IMR-90 (cell line): ENCODE measurements around the gene IBA57. TPM values are rescaled to one million over a fixed set of nuclear protein-coding genes. Genes with fewer than 3 reads are reported as not detected.

Experiments used
- ATAC-seq: fragments of 200-7000 bp; cut with Tn5 transposase; 2 replicates; pipeline ENCODE4 v1.9.1; 2020; ENCODE audit warnings: low read depth, mild to moderate bottlenecking, moderate library complexity
- BruUV-seq: library from RNA; stranded (reverse); fragments of 400-500 nt; replicated peaks from 2 replicates; lab custom pipeline; 2021; lab: Mats Ljungman, UMichigan
- CTCF ChIA-PET: fragments of 300-600 bp; formaldehyde crosslinking; extraction: SDS; loops from one replicate; lab custom pipeline; 2021; ENCODE audit warnings: antibody characterized with exemption; lab: Yijun Ruan, JAX
- POLR2A ChIA-PET: fragments of 300-600 bp; sonication (Branson Sonifier 250); formaldehyde crosslinking; loops from one replicate; lab custom pipeline; 2022; ENCODE audit warnings: antibody characterized with exemption; ENCODE audit not compliant: unreplicated experiment; lab: Charles Lee
- DNase-seq: peaks from one replicate; pipeline ENCODE4 v3.0.0; 2013
- H2AFZ ChIP-seq: replicated peaks from 2 replicates; pipeline ENCODE3; 2013; ENCODE audit warnings: low read length, mild to moderate bottlenecking; ENCODE audit not compliant: poor library complexity
- H2AK5ac ChIP-seq: 2 replicates; pipeline ENCODE4 v1.6.1; 2013; ENCODE audit warnings: low read depth, low read length, inconsistent platforms
- H2AK9ac ChIP-seq: replicated peaks from 2 replicates; pipeline ENCODE3; 2013; ENCODE audit warnings: mild to moderate bottlenecking, low read depth, low read length, moderate library complexity; ENCODE audit not compliant: poor library complexity
- H2BK120ac ChIP-seq: 2 replicates; pipeline ENCODE4 v1.6.1; 2013; ENCODE audit warnings: low read depth, low read length, inconsistent platforms
- H2BK15ac ChIP-seq: 3 replicates; pipeline ENCODE4 v1.6.1; 2013; ENCODE audit warnings: low read depth, low read length, inconsistent platforms
- H2BK20ac ChIP-seq: 2 replicates; pipeline ENCODE4 v1.6.1; 2013; ENCODE audit warnings: low read depth, mild to moderate bottlenecking, inconsistent platforms, low read length, moderate library complexity
- H2BK5ac ChIP-seq: 2 replicates; pipeline ENCODE4 v1.6.1; 2013; ENCODE audit warnings: mild to moderate bottlenecking, low read depth, low read length, inconsistent platforms; ENCODE audit not compliant: poor library complexity, severe bottlenecking
- H3K14ac ChIP-seq: replicated peaks from 2 replicates; pipeline ENCODE4 v1.6.1; 2013; ENCODE audit warnings: low read depth, low read length, inconsistent platforms
- H3K18ac ChIP-seq: 2 replicates; pipeline ENCODE4 v1.6.1; 2013; ENCODE audit warnings: low read depth, low read length, control low read depth
- H3K23ac ChIP-seq: 2 replicates; pipeline ENCODE4 v1.6.1; 2013; ENCODE audit warnings: low read depth, low read length, inconsistent platforms
- H3K27ac ChIP-seq: 2 replicates; pipeline ENCODE4 v1.5.1; 2013; ENCODE audit warnings: mild to moderate bottlenecking, control low read depth, low read length; ENCODE audit not compliant: insufficient read depth
- H3K27me3 ChIP-seq: 2 replicates; pipeline ENCODE4 v1.6.1; 2013; ENCODE audit warnings: low read length; ENCODE audit not compliant: control insufficient read depth, insufficient read depth
- H3K36me3 ChIP-seq: 2 replicates; pipeline ENCODE4 v1.6.1; 2013; ENCODE audit warnings: low read length, mixed read lengths; ENCODE audit not compliant: control insufficient read depth, insufficient read depth
- H3K4ac ChIP-seq: 2 replicates; pipeline ENCODE4 v1.6.1; 2013; ENCODE audit warnings: low read depth, low read length, inconsistent platforms
- H3K4me1 ChIP-seq: 2 replicates; pipeline ENCODE4 v1.6.1; 2013; ENCODE audit warnings: low read length, mixed read lengths; ENCODE audit not compliant: control insufficient read depth, insufficient read depth
- H3K4me2 ChIP-seq: 2 replicates; pipeline ENCODE4 v1.6.1; 2013; ENCODE audit warnings: low read depth, mild to moderate bottlenecking, control low read depth, low read length, moderate library complexity
- H3K4me3 ChIP-seq: 2 replicates; pipeline ENCODE4 v1.5.1; 2013; ENCODE audit warnings: low read depth, mild to moderate bottlenecking, control low read depth, low read length, moderate library complexity; ENCODE audit not compliant: insufficient read depth
- H3K56ac ChIP-seq: 2 replicates; pipeline ENCODE4 v1.6.1; 2013; ENCODE audit warnings: low read length, inconsistent platforms; ENCODE audit not compliant: insufficient read depth; ENCODE audit errors: extremely low read depth
- H3K79me1 ChIP-seq, 2 experiments: 2 replicates each; pipeline ENCODE4 v1.6.1; 2013; ENCODE audit warnings: low read length in 2 of 2, inconsistent platforms in 1 of 2, low read depth in 1 of 2
- H3K9ac ChIP-seq: 2 replicates; pipeline ENCODE4 v1.6.1; 2013; ENCODE audit warnings: low read depth, low read length, control low read depth
- H3K9me1 ChIP-seq: 2 replicates; pipeline ENCODE4 v1.6.1; 2013; ENCODE audit warnings: low read length, inconsistent platforms; ENCODE audit not compliant: insufficient read depth
- H3K9me3 ChIP-seq: 2 replicates; pipeline ENCODE4 v1.6.1; 2013; ENCODE audit warnings: low read length; ENCODE audit not compliant: control insufficient read depth, insufficient read depth
- H4K20me1 ChIP-seq: 2 replicates; pipeline ENCODE4 v1.6.1; 2013; ENCODE audit warnings: low read length, inconsistent platforms; ENCODE audit not compliant: insufficient read depth
- H4K5ac ChIP-seq: 2 replicates; pipeline ENCODE4 v1.6.1; 2013; ENCODE audit warnings: mild to moderate bottlenecking, low read depth, low read length, control low read depth
- H4K8ac ChIP-seq, 2 experiments: 2 replicates each; pipeline ENCODE4 v1.6.1; 2013; ENCODE audit warnings: low read depth in 2 of 2, low read length in 2 of 2, control low read depth in 1 of 2, inconsistent platforms in 1 of 2
- H4K91ac ChIP-seq: 2 replicates; pipeline ENCODE4 v1.6.1; 2013; ENCODE audit warnings: low read depth, low read length, inconsistent platforms; ENCODE audit not compliant: insufficient read depth
- BHLHE40 ChIP-seq: fragments of 150-350 bp; IDR thresholded peaks from 2 replicates; pipeline ENCODE4 v1.6.1; 2016; ENCODE audit warnings: mild to moderate bottlenecking, low read depth, low read length
- CEBPB ChIP-seq: IDR thresholded peaks from 2 replicates; pipeline ENCODE4 v1.6.1; 2012; ENCODE audit warnings: low read depth, low read length, improper control_type of control experiment
- FOS ChIP-seq: fragments of 150-350 bp; IDR thresholded peaks from 2 replicates; pipeline ENCODE4 v1.6.1; 2016; ENCODE audit warnings: low read depth, low read length
- MAFK ChIP-seq: IDR thresholded peaks from 2 replicates; pipeline ENCODE4 v1.6.1; 2012; ENCODE audit warnings: low read depth, low read length, improper control_type of control experiment
- MAZ ChIP-seq: IDR thresholded peaks from 2 replicates; pipeline ENCODE4 v1.6.1; 2012; ENCODE audit warnings: low read depth, mild to moderate bottlenecking, low read length, improper control_type of control experiment, moderate library complexity, borderline replicate concordance
- RAD21 ChIP-seq: IDR thresholded peaks from 2 replicates; pipeline ENCODE4 v1.6.1; 2012; ENCODE audit warnings: low read length, improper control_type of control experiment
- RFX5 ChIP-seq: IDR thresholded peaks from 2 replicates; pipeline ENCODE4 v1.8.0; 2012; ENCODE audit warnings: low read depth, mild to moderate bottlenecking, low read length, moderate library complexity
- SMC3 ChIP-seq: fragments of 150-350 bp; IDR thresholded peaks from 2 replicates; pipeline ENCODE4 v1.6.1; 2016; ENCODE audit warnings: low read depth, mild to moderate bottlenecking, antibody characterized with exemption, low read length, moderate library complexity
- WGBS, 2 experiments: methylation state at CpG; one replicate each; pipeline versions ENCODE4 v1.1.5 to v1.1.7; 2013; ENCODE audit warnings: missing lambda C conversion rate in 2 of 2; ENCODE audit not compliant: insufficient read length in 1 of 2; ENCODE audit errors: extremely low coverage in 2 of 2; 5-methylcytosine and 5-hydroxymethylcytosine counted together
- dilution Hi-C: fragments of 300-500 bp; cut with HindIII; formaldehyde crosslinking; loops from one replicate; pipeline ENCODE4 v1.14.3; 2018; ENCODE audit warnings: low sequenced_read_pairs; ENCODE audit not compliant: unreplicated experiment
- in situ Hi-C: fragments of 300-500 bp; cut with MboI; formaldehyde crosslinking; loops from 3 replicates; pipeline ENCODE4 v1.14.3; 2019; ENCODE audit warnings: low sequenced_read_pairs, inconsistent platforms, mixed read lengths
- intact Hi-C: fragments of 100-400 bp; cut with micrococcal nuclease; formaldehyde crosslinking; loops from 2 replicates; pipeline ENCODE4 v1.10.0; 2022
- polyA plus RNA-seq, 3 experiments: library from polyadenylated mRNA; depleted of rRNA; stranded (reverse); fragments of >200 nt; gene quantifications; 2 replicates each; pipeline ENCODE4 v1.2.3, GENCODE V29; 2012; ENCODE audit warnings: low replicate concordance in 1 of 3
- total RNA-seq: library from RNA; depleted of rRNA; stranded (reverse); fragments of >200 nt; gene quantifications from 2 replicates; pipeline ENCODE4 v1.2.3, GENCODE V29; 2012
- TF ChIP-seq, protein P1 (sequence below): fragments of 150-350 bp; IDR thresholded peaks from 2 replicates; pipeline ENCODE4 v1.6.1; 2017; ENCODE audit warnings: mild to moderate bottlenecking, antibody characterized with exemption, low read length, low read depth

The IBA57 gene
- total and polyA plus RNA-seq, 2 of the 4 experiments (the other 2 are of a cell fraction): 2.0 to 2.6 TPM

DNA sequence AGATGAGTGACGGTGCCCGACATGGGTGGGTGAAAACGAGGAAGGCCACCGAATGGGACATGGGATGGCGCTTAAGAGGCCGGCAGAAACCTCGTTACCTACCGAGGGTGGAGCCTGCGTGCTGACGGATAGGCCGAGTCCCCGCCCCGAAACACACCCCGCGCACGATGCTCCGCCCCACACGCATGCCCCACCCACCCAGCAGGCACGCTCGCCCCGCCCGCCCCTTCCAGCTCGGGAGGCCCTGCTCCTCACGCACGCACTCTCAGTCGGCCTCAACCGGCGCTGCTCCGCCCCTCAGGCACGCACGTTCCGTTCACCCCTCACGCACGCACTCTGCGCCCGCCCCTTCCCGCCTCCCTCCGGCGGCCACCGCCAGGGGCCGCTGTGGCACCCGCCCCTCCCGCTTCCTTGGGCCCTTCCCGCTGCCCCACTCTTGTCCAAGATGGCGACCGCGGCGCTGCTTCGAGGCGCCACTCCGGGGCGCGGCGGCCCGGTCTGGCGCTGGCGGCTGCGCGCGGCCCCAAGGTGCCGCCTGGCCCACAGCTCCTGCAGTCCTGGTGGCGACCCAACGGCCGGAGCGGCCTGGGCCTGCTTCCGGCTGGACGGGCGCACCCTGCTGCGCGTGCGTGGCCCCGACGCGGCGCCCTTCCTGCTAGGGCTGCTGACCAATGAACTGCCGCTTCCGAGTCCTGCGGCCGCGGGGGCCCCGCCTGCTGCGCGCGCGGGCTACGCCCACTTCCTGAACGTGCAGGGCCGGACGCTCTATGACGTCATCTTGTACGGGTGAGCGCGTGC lies at the start of gene IBA57 (continued):
- TF ChIP-seq MAZ (peak; percentile 93), SMC3 (peak; percentile 39), RAD21 (peak; percentile 35), RFX5 (no peak), BHLHE40 (peak; percentile 97), FOS (peak; percentile 55)

DNA sequence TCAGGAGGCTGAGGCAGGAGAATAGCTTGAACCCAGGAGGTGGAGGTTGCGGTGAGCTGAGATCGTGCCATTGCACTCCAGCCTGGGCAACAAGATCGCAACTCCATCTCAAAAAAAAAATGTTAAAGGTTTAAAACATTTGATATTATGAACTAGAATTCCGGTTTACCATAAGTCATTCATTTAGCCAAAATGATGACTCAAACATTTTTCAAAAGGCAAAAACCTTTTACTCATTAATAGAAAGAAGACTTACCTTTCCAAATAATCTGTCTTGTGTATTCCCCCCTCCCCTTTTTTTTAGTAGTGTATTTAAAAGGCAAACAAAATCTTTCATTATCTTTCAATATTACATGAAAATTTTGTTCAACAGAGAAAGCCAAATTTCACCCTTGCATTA lies 48.3 kb upstream of the IBA57 start:
- ATAC-seq (no peak), DNase-seq (no peak)
- H3K9me3 ChIP-seq: no peaks in the 10 kb centered on the region
- H3K4me3 ChIP-seq: no peak overlapping the region
- no peak overlapping the region for H2AK5ac ChIP-seq
- no peaks in the 10 kb centered on the region for H3K79me1 ChIP-seq
- H2AK9ac ChIP-seq: no peak overlapping the region
- H2BK120ac ChIP-seq: no peak overlapping the region
- H3K36me3 ChIP-seq: no peaks in the 10 kb centered on the region
- H3K4ac ChIP-seq: no peak overlapping the region
- dilution Hi-C loops (no loop called here), intact Hi-C loops (no loop called here), in situ Hi-C loops (no loop called here)
- WGBS, 2 experiments: no CpG with 5 or more reads among the region's 4 CpGs
- H4K8ac ChIP-seq: no peak overlapping the region
- H3K56ac ChIP-seq: no peak overlapping the region
- H2AFZ ChIP-seq: no peak overlapping the region
- H3K23ac ChIP-seq: no peak overlapping the region
- H3K14ac ChIP-seq: no peak overlapping the region
- no peak overlapping the region for H4K91ac ChIP-seq
- peaks cover 2% of the 10 kb centered on the region; the same call in 1 of the 2 replicates for H3K4me1 ChIP-seq
- ChIA-PET CTCF (no interaction called here), POLR2A (no interaction called here)
- no peak overlapping the region for H4K5ac ChIP-seq
- H3K9ac ChIP-seq: no peak overlapping the region
- no peak overlapping the region for H3K4me2 ChIP-seq
- no peaks in the 10 kb centered on the region for H3K9me1 ChIP-seq
- no peak overlapping the region for H3K18ac ChIP-seq
- no peak overlapping the region for H3K27ac ChIP-seq
- BruUV-seq: no TSS peak
- H2BK5ac ChIP-seq: no peak overlapping the region
- H3K27me3 ChIP-seq: peaks cover 5% of the 10 kb centered on the region
- H2BK15ac ChIP-seq: no peak overlapping the region
- no peaks in the 10 kb centered on the region for H4K20me1 ChIP-seq
- TF ChIP-seq RFX5: no peak
- TF ChIP-seq FOS: no peak
- TF ChIP-seq MAFK: no peak
- TF ChIP-seq, protein P1, sequence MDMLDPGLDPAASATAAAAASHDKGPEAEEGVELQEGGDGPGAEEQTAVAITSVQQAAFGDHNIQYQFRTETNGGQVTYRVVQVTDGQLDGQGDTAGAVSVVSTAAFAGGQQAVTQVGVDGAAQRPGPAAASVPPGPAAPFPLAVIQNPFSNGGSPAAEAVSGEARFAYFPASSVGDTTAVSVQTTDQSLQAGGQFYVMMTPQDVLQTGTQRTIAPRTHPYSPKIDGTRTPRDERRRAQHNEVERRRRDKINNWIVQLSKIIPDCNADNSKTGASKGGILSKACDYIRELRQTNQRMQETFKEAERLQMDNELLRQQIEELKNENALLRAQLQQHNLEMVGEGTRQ: no peak
- TF ChIP-seq CEBPB: no peak
- H2BK20ac ChIP-seq: no peak overlapping the region
